MM.1S (cell line): ENCODE measurements around the gene RFX6.
A peak's percentile ranks its signal among the peaks of the same experiment; 100 is the strongest.

ENCODE experiments used
- DNase-seq: peaks from one replicate; pipeline ENCODE4 v3.0.0-alpha.2; 2015
- H2AFZ ChIP-seq: fragments of 300-600 bp; sonication (generic); 2 replicates; pipeline ENCODE4 v1.6.0; 2016; ENCODE audit warnings: antibody characterized with exemption, low read length
- H3F3A ChIP-seq: fragments of 300-600 bp; sonication (generic); 2 replicates; pipeline ENCODE4 v1.6.1; 2016; ENCODE audit warnings: mild to moderate bottlenecking, antibody characterized with exemption, low read length, moderate library complexity, mixed read lengths; ENCODE audit not compliant: insufficient read depth
- H3K27ac ChIP-seq: fragments of 300-600 bp; sonication (generic); 2 replicates; pipeline ENCODE4 v1.5.1; 2016; ENCODE audit warnings: mild to moderate bottlenecking, low read length
- H3K27me3 ChIP-seq: fragments of 300-600 bp; sonication (generic); replicated peaks from 2 replicates; pipeline ENCODE4 v1.6.0; 2016; ENCODE audit warnings: low read length; ENCODE audit not compliant: insufficient read depth
- H3K36me3 ChIP-seq: fragments of 300-600 bp; sonication (generic); replicated peaks from 2 replicates; pipeline ENCODE4 v1.6.1; 2016; ENCODE audit warnings: mild to moderate bottlenecking, low read length, mixed read lengths; ENCODE audit not compliant: insufficient read depth
- H3K4me1 ChIP-seq: fragments of 300-600 bp; sonication (generic); 2 replicates; pipeline ENCODE4 v1.6.1; 2016; ENCODE audit warnings: low read length, mixed read lengths
- H3K4me2 ChIP-seq: fragments of 300-600 bp; sonication (generic); 2 replicates; pipeline ENCODE4 v1.6.0; 2016; ENCODE audit warnings: low read depth, low read length
- H3K4me3 ChIP-seq: fragments of 300-600 bp; sonication (generic); 2 replicates; pipeline ENCODE4 v1.5.1; 2016; ENCODE audit warnings: low read length, mixed read lengths
- H3K79me2 ChIP-seq: fragments of 300-600 bp; sonication (generic); 2 replicates; pipeline ENCODE4 v1.6.1; 2016; ENCODE audit warnings: mixed run types, low read length, mixed read lengths
- H3K9ac ChIP-seq: fragments of 300-600 bp; sonication (generic); 2 replicates; pipeline ENCODE4 v1.6.1; 2016; ENCODE audit warnings: low read length, mixed read lengths
- H3K9me2 ChIP-seq: fragments of 300-600 bp; sonication (generic); replicated peaks from 2 replicates; pipeline ENCODE4 v1.6.1; 2016; ENCODE audit warnings: mild to moderate bottlenecking, low read length, mixed read lengths; ENCODE audit not compliant: insufficient read depth
- H3K9me3 ChIP-seq: fragments of 300-600 bp; sonication (generic); replicated peaks from 2 replicates; pipeline ENCODE4 v1.6.1; 2016; ENCODE audit warnings: mild to moderate bottlenecking, low read length, mixed read lengths; ENCODE audit not compliant: insufficient read depth
- H4K20me1 ChIP-seq: fragments of 300-600 bp; sonication (generic); 2 replicates; pipeline ENCODE4 v1.6.1; 2016; ENCODE audit warnings: mild to moderate bottlenecking, low read length, moderate library complexity, mixed read lengths; ENCODE audit not compliant: insufficient read depth
- CTCF ChIP-seq: fragments of 300-600 bp; sonication (generic); IDR thresholded peaks from 2 replicates; pipeline ENCODE4 v1.5.1; 2016; ENCODE audit warnings: antibody characterized with exemption, low read length, mixed read lengths
- EZH2 ChIP-seq: fragments of 300-600 bp; sonication (generic); optimal IDR thresholded peaks from 2 replicates; pipeline ENCODE3; 2017; ENCODE audit warnings: low read depth, mild to moderate bottlenecking, antibody characterized with exemption, low read length, mixed read lengths
- EZH2phosphoT487 ChIP-seq: fragments of 300-600 bp; sonication (generic); IDR thresholded peaks from 2 replicates; pipeline ENCODE4 v1.6.1; 2018; ENCODE audit warnings: antibody characterized with exemption, low read length

Gene RFX6

GRCh38 chr6:116971959-116972358, 94.9 kb downstream of the RFX6 start:
- no peaks in the 10 kb centered on the region for H3K9me2 ChIP-seq
- no peaks in the 10 kb centered on the region for H3K27me3 ChIP-seq
- peak; percentile 67 for DNase-seq
- H3K27ac ChIP-seq = no peak overlapping the region
- no peak overlapping the region for H2AFZ ChIP-seq
- no peaks in the 10 kb centered on the region for H3K79me2 ChIP-seq
- no peak overlapping the region for H3K9ac ChIP-seq
- H3F3A ChIP-seq = no peaks in the 10 kb centered on the region
- H3K4me2 ChIP-seq = no peak overlapping the region
- TF ChIP-seq EZH2 = no peak
- TF ChIP-seq EZH2phosphoT487 = no peak
- peak; percentile 62 for TF ChIP-seq CTCF
- no peak overlapping the region for H3K4me3 ChIP-seq
- no peaks in the 10 kb centered on the region for H3K9me3 ChIP-seq
- no peaks in the 10 kb centered on the region for H3K36me3 ChIP-seq
- H4K20me1 ChIP-seq = no peaks in the 10 kb centered on the region
- H3K4me1 ChIP-seq = no peaks in the 10 kb centered on the region

- Histone ChIP-seq H3K9me2 (no peaks in the 10 kb centered on the region), H3K27me3 (no peaks in the 10 kb centered on the region), H3K79me2 (no peaks in the 10 kb centered on the region), H2AFZ (no peak overlapping the region), H3K27ac (no peak overlapping the region), H4K20me1 (no peaks in the 10 kb centered on the region), H3K9ac (no peak overlapping the region), H3K4me2 (no peak overlapping the region), H3K9me3 (no peaks in the 10 kb centered on the region), H3F3A (no peaks in the 10 kb centered on the region), H3K36me3 (no peaks in the 10 kb centered on the region), H3K4me1 (no peaks in the 10 kb centered on the region), H3K4me3 (no peak overlapping the region)
- TF ChIP-seq EZH2phosphoT487 = no peak
- DNase-seq = no peak
Measured at GRCh38 chr6:116973976-116974375, 96.9 kb downstream of the RFX6 start.

- Histone ChIP-seq H3F3A (no peaks in the 10 kb centered on the region), H3K9me3 (no peaks in the 10 kb centered on the region), H3K79me2 (no peaks in the 10 kb centered on the region), H3K4me2 (no peak overlapping the region), H3K9ac (no peak overlapping the region), H3K27ac (no peak overlapping the region), H3K27me3 (no peaks in the 10 kb centered on the region), H2AFZ (no peak overlapping the region), H3K4me1 (no peaks in the 10 kb centered on the region), H3K36me3 (no peaks in the 10 kb centered on the region), H4K20me1 (no peaks in the 10 kb centered on the region), H3K9me2 (no peaks in the 10 kb centered on the region), H3K4me3 (no peak overlapping the region)
- no peak for DNase-seq
- no peak for TF ChIP-seq EZH2
- no peak for TF ChIP-seq EZH2phosphoT487
- TF ChIP-seq CTCF = no peak
Measured at GRCh38 chr6:116974526-116975316, 97.7 kb downstream of the RFX6 start.

GRCh38 chr6:116975600-116975999, 98.6 kb downstream of the RFX6 start:
- no peak overlapping the region for H3K4me3 ChIP-seq
- H3K4me1 ChIP-seq = no peaks in the 10 kb centered on the region
- H2AFZ ChIP-seq = no peak overlapping the region
- H3K4me2 ChIP-seq = no peak overlapping the region
- no peak for TF ChIP-seq CTCF
- no peak overlapping the region for H3K9ac ChIP-seq
- DNase-seq = no peak
- no peaks in the 10 kb centered on the region for H3F3A ChIP-seq
- H3K36me3 ChIP-seq = no peaks in the 10 kb centered on the region
- H3K9me3 ChIP-seq = no peaks in the 10 kb centered on the region
- H4K20me1 ChIP-seq = no peaks in the 10 kb centered on the region
- H3K27me3 ChIP-seq = no peaks in the 10 kb centered on the region
- no peaks in the 10 kb centered on the region for H3K9me2 ChIP-seq
- no peaks in the 10 kb centered on the region for H3K79me2 ChIP-seq
- no peak overlapping the region for H3K27ac ChIP-seq
